Measurements from ENCODE around the gene EPB41L4A.

Gene EPB41L4A

GRCh38 chr5:112200131-112200530 lies 218.9 kb downstream of the EPB41L4A start:
- TF ChIP-seq CTCF (IDR thresholded peaks at IDR 0.05; ENCODE audit: low read depth, low read length): no peak
- H3K4me3 ChIP-seq (ENCODE audit: low read depth, low read length): no peak overlapping the region
- no peaks in the 10 kb centered on the region for H3K36me3 ChIP-seq
- H3K27me3 ChIP-seq (ENCODE audit: insufficient read depth, low read depth, severe bottlenecking): no peaks in the 10 kb centered on the region
- no peak for DNase-seq
- no peaks in the 10 kb centered on the region for H3K9me3 ChIP-seq (ENCODE audit: severe bottlenecking)
- no peak overlapping the region for H3K27ac ChIP-seq

GRCh38 chr5:112196584-112196983 lies 222.5 kb downstream of the EPB41L4A start:
- no peak for TF ChIP-seq CTCF (IDR thresholded peaks at IDR 0.05; ENCODE audit: low read depth, low read length)
- no peak for DNase-seq
- Histone ChIP-seq H3K9me3 (ENCODE audit: severe bottlenecking) (no peaks in the 10 kb centered on the region), H3K27me3 (ENCODE audit: insufficient read depth, low read depth, severe bottlenecking) (no peaks in the 10 kb centered on the region), H3K4me3 (ENCODE audit: low read depth, low read length) (no peak overlapping the region), H3K27ac (no peak overlapping the region), H3K36me3 (no peaks in the 10 kb centered on the region)

- no peak for TF ChIP-seq CTCF (IDR thresholded peaks at IDR 0.05; ENCODE audit: low read depth, low read length)
- Histone ChIP-seq H3K36me3 (no peaks in the 10 kb centered on the region), H3K27me3 (ENCODE audit: insufficient read depth, low read depth, severe bottlenecking) (no peaks in the 10 kb centered on the region), H3K9me3 (ENCODE audit: severe bottlenecking) (no peaks in the 10 kb centered on the region), H3K4me3 (ENCODE audit: low read depth, low read length) (no peak overlapping the region), H3K27ac (no peak overlapping the region)
- no peak for DNase-seq
Measured at GRCh38 chr5:112195924-112196323, 223.2 kb downstream of the EPB41L4A start.

- H3K27me3 ChIP-seq (ENCODE audit: insufficient read depth, low read depth, severe bottlenecking): no peaks in the 10 kb centered on the region
Measured at GRCh38 chr5:112192866-112193265, 226.2 kb downstream of the EPB41L4A start.

GRCh38 chr5:112192072-112192471 lies 227.0 kb downstream of the EPB41L4A start:
- no peak overlapping the region for H3K4me3 ChIP-seq (ENCODE audit: low read depth, low read length)
- H3K36me3 ChIP-seq: no peaks in the 10 kb centered on the region
- H3K9me3 ChIP-seq (ENCODE audit: severe bottlenecking): no peaks in the 10 kb centered on the region
- no peak for TF ChIP-seq CTCF (IDR thresholded peaks at IDR 0.05; ENCODE audit: low read depth, low read length)
- no peak overlapping the region for H3K27ac ChIP-seq
- no peaks in the 10 kb centered on the region for H3K27me3 ChIP-seq (ENCODE audit: insufficient read depth, low read depth, severe bottlenecking)
- no peak for DNase-seq

More at GRCh38 chr5:112192866-112193265, 226.2 kb downstream of the EPB41L4A start:
- H3K9me3 ChIP-seq (ENCODE audit: severe bottlenecking): no peaks in the 10 kb centered on the region
- H3K36me3 ChIP-seq: no peaks in the 10 kb centered on the region
- DNase-seq: no peak
- H3K4me3 ChIP-seq (ENCODE audit: low read depth, low read length): no peak overlapping the region
- no peak for TF ChIP-seq CTCF (IDR thresholded peaks at IDR 0.05; ENCODE audit: low read depth, low read length)
- H3K27ac ChIP-seq: no peak overlapping the region

- Histone ChIP-seq H3K27ac (no peak overlapping the region), H3K27me3 (ENCODE audit: insufficient read depth, low read depth, severe bottlenecking) (no peaks in the 10 kb centered on the region), H3K36me3 (no peaks in the 10 kb centered on the region), H3K9me3 (ENCODE audit: severe bottlenecking) (no peaks in the 10 kb centered on the region), H3K4me3 (ENCODE audit: low read depth, low read length) (no peak overlapping the region)
- no peak for TF ChIP-seq CTCF (IDR thresholded peaks at IDR 0.05; ENCODE audit: low read depth, low read length)
- no peak for DNase-seq
Measured at GRCh38 chr5:112189391-112189790, 229.7 kb downstream of the EPB41L4A start.

All from WERI-Rb-1 (cell line).